H9 (cell line): ENCODE results near the gene NUP54. TPM values are rescaled to one million over a fixed set of nuclear protein-coding genes. Genes with fewer than 3 reads are reported as not detected.

Experiments used
- DNase-seq: peaks from one replicate; pipeline ENCODE4 v3.0.0-alpha.2; 2017
- H2AFZ ChIP-seq: one replicate; pipeline ENCODE4 v1.6.1; 2013; ENCODE audit warnings: mild to moderate bottlenecking, low read length, control low read depth, moderate library complexity
- H2AK5ac ChIP-seq: 2 replicates; pipeline ENCODE4 v1.6.1; 2013; ENCODE audit warnings: low read length, control low read depth, mixed read lengths; ENCODE audit not compliant: insufficient read length
- H2BK120ac ChIP-seq: one replicate; pipeline ENCODE4 v1.6.1; 2013; ENCODE audit warnings: low read depth, mild to moderate bottlenecking, low read length, control low read depth, inconsistent platforms; ENCODE audit not compliant: poor library complexity, severe bottlenecking
- H2BK12ac ChIP-seq: 2 replicates; pipeline ENCODE4 v1.6.1; 2013; ENCODE audit warnings: low read length, control low read depth, mixed read lengths, low read depth; ENCODE audit not compliant: insufficient read length
- H2BK15ac ChIP-seq: 2 replicates; pipeline ENCODE4 v1.6.1; 2013; ENCODE audit warnings: low read depth, low read length, control low read depth
- H2BK20ac ChIP-seq: one replicate; pipeline ENCODE4 v1.6.1; 2013; ENCODE audit warnings: low read depth, mild to moderate bottlenecking, low read length, control low read depth, inconsistent platforms; ENCODE audit not compliant: poor library complexity, severe bottlenecking
- H2BK5ac ChIP-seq: 2 replicates; pipeline ENCODE4 v1.6.1; 2013; ENCODE audit warnings: low read length, control low read depth, mixed read lengths; ENCODE audit not compliant: insufficient read length
- H3K14ac ChIP-seq: 2 replicates; pipeline ENCODE4 v1.6.1; 2013; ENCODE audit warnings: low read length, control low read depth; ENCODE audit not compliant: insufficient read depth
- H3K18ac ChIP-seq: 2 replicates; pipeline ENCODE4 v1.6.1; 2013; ENCODE audit warnings: low read depth, mild to moderate bottlenecking, mixed read lengths, low read length, control low read depth; ENCODE audit not compliant: insufficient read length
- H3K23ac ChIP-seq: 2 replicates; pipeline ENCODE4 v1.6.1; 2013; ENCODE audit warnings: low read length, control low read depth, mixed read lengths, low read depth; ENCODE audit not compliant: insufficient read length
- H3K23me2 ChIP-seq: 2 replicates; pipeline ENCODE4 v1.6.1; 2013; ENCODE audit warnings: low read depth, mild to moderate bottlenecking, mixed read lengths, low read length, control low read depth; ENCODE audit not compliant: insufficient read length, poor library complexity, severe bottlenecking
- H3K27ac ChIP-seq: 2 replicates; pipeline ENCODE4 v1.5.1; 2013; ENCODE audit warnings: low read length, control low read depth, mixed read lengths, low read depth; ENCODE audit not compliant: insufficient read length
- H3K27me3 ChIP-seq: 2 replicates; pipeline ENCODE4 v1.6.1; 2013; ENCODE audit warnings: low read length, control low read depth, inconsistent platforms; ENCODE audit not compliant: insufficient read depth
- H3K4ac ChIP-seq: 2 replicates; pipeline ENCODE4 v1.6.1; 2013; ENCODE audit warnings: low read depth, mild to moderate bottlenecking, control low read depth, inconsistent platforms, low read length, moderate library complexity
- H3K4me1 ChIP-seq: 2 replicates; pipeline ENCODE4 v1.6.1; 2013; ENCODE audit warnings: low read length, control low read depth, inconsistent platforms; ENCODE audit not compliant: insufficient read depth
- H3K4me2 ChIP-seq: 2 replicates; pipeline ENCODE4 v1.6.1; 2013; ENCODE audit warnings: low read length, control low read depth, mixed read lengths; ENCODE audit not compliant: insufficient read length, insufficient read depth
- H3K56ac ChIP-seq: 2 replicates; pipeline ENCODE4 v1.6.1; 2013; ENCODE audit warnings: low read depth, mild to moderate bottlenecking, mixed read lengths, low read length, control low read depth; ENCODE audit not compliant: insufficient read length
- H3K79me1 ChIP-seq: 2 replicates; pipeline ENCODE4 v1.6.1; 2013; ENCODE audit warnings: low read depth, mild to moderate bottlenecking, moderate library complexity, low read length, control low read depth, inconsistent platforms; ENCODE audit not compliant: insufficient read depth, poor library complexity, severe bottlenecking
- H3K79me2 ChIP-seq: 2 replicates; pipeline ENCODE4 v1.6.1; 2013; ENCODE audit warnings: low read length, control low read depth, inconsistent platforms; ENCODE audit not compliant: insufficient read depth
- H3K9ac ChIP-seq: 2 replicates; pipeline ENCODE4 v1.6.1; 2013; ENCODE audit warnings: low read length, control low read depth, mixed read lengths; ENCODE audit not compliant: insufficient read length; ENCODE audit errors: extremely low read depth
- H3K9me3 ChIP-seq: one replicate; pipeline ENCODE4 v1.6.1; 2013; ENCODE audit warnings: low read depth, low read length, inconsistent platforms; ENCODE audit not compliant: control insufficient read depth
- H3T11ph ChIP-seq: one replicate; pipeline ENCODE4 v1.6.1; 2013; ENCODE audit warnings: mild to moderate bottlenecking, low read length, control low read depth, inconsistent platforms
- H4K20me1 ChIP-seq: one replicate; pipeline ENCODE4 v1.6.1; 2013; ENCODE audit not compliant: control insufficient read depth, insufficient read length, insufficient read depth
- H4K5ac ChIP-seq: 2 replicates; pipeline ENCODE4 v1.6.1; 2013; ENCODE audit warnings: low read depth, mild to moderate bottlenecking, mixed read lengths, low read length, control low read depth; ENCODE audit not compliant: insufficient read length
- H4K8ac ChIP-seq: replicated peaks from 2 replicates; pipeline ENCODE4 v1.6.1; 2013; ENCODE audit warnings: low read length, control low read depth, mixed read lengths, low read depth; ENCODE audit not compliant: insufficient read length
- H4K91ac ChIP-seq: 2 replicates; pipeline ENCODE4 v1.6.1; 2013; ENCODE audit warnings: low read depth, mild to moderate bottlenecking, moderate library complexity, mixed read lengths, low read length, control low read depth; ENCODE audit not compliant: insufficient read length
- H3K27ac Mint-ChIP-seq, 3 experiments: 2 replicates in 2 of 3; 3 replicates in 1 of 3; pipeline ENCODE4 v1.8.0; 2020 to 2021; ENCODE audit warnings: mixed read lengths in 3 of 3, mild to moderate bottlenecking in 1 of 3, moderate library complexity in 1 of 3
- H3K27me3 Mint-ChIP-seq: 2 replicates; pipeline ENCODE4 v1.8.0; 2021; ENCODE audit warnings: low read depth, mild to moderate bottlenecking, moderate library complexity, mixed read lengths
- H3K36me3 Mint-ChIP-seq, 3 experiments: 2 replicates in 2 of 3; 3 replicates in 1 of 3; pipeline ENCODE4 v1.8.0; 2020 to 2021; ENCODE audit warnings: low read depth in 3 of 3, mixed read lengths in 3 of 3; ENCODE audit not compliant: insufficient read depth in 1 of 3
- H3K4me1 Mint-ChIP-seq, 2 experiments: 2 replicates each; pipeline ENCODE4 v1.8.0; 2020; ENCODE audit warnings: mixed read lengths in 2 of 2
- H3K4me3 Mint-ChIP-seq, 2 experiments: 2 replicates in 1 of 2; 3 replicates in 1 of 2; pipeline ENCODE4 v1.8.0; 2020 to 2021; ENCODE audit warnings: mild to moderate bottlenecking in 2 of 2, mixed read lengths in 2 of 2, moderate library complexity in 1 of 2
- H3K9me3 Mint-ChIP-seq, 2 experiments: 2 replicates in 1 of 2; 3 replicates in 1 of 2; pipeline ENCODE4 v1.8.0; 2020; ENCODE audit warnings: mild to moderate bottlenecking in 2 of 2, mixed read lengths in 2 of 2, moderate library complexity in 1 of 2
- WGBS: extraction: QIAGEN DNeasy Blood & Tissue Kit; methylation state at CpG from one replicate; pipeline ENCODE4 v1.1.7; 2013; ENCODE audit warnings: missing lambda C conversion rate, low lambda C conversion rate, mixed read lengths; ENCODE audit not compliant: insufficient read length; ENCODE audit errors: extremely low coverage; 5-methylcytosine and 5-hydroxymethylcytosine counted together
- total RNA-seq: library from RNA; stranded (reverse); gene quantifications from 2 replicates; pipeline ENCODE4 v1.2.1, GENCODE V29; 2021
- TF ChIP-seq, protein P1 (sequence below): fragments of 200-600 bp; sonication (generic); conservative IDR thresholded peaks from 3 replicates; pipeline ENCODE4 v1.8.0; 2021; ENCODE audit warnings: antibody characterized with exemption, mild to moderate bottlenecking

Gene NUP54
- total RNA-seq, 1 experiment from 2014 or later = 129 TPM

DNA sequence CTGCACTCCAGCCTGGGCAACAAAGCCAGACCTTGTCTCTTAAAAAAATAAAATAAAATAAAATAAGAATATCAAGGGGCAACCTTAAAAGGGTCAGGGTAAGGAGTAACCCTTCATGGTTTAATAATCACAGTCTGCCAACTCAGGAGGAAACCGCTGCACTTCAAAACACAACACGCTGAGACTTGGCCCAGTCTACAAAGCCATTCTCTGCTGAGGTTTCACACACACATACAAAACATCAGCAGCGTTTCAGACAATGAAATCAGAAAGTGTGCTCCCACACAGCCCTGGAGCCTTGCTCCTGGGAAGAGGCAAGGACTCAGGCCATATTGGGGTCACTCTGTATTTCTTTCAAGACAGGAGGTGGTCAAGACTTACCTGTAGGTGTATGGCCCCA lies 47.1 kb upstream of the NUP54 start:
- Mint-ChIP-seq H3K27ac (no peak overlapping the region), H3K9me3 (peaks cover 8 to 23% of the 10 kb centered on the region in 2 experiments; a peak in 4 of 5 replicates), H3K4me3 (no peak overlapping the region), H3K36me3 (peaks cover 42 to 43% (median 42%) of the 10 kb centered on the region in 3 experiments), H3K27me3 (no peaks in the 10 kb centered on the region; the same call in 1 of the 2 replicates), H3K4me1 (peaks cover 21 to 22% of the 10 kb centered on the region in 2 experiments)
- Histone ChIP-seq H4K8ac (no peak overlapping the region), H3K27ac (no peak overlapping the region), H3K23me2 (no peaks in the 10 kb centered on the region), H4K5ac (no peak overlapping the region), H2AFZ (no peak overlapping the region), H4K20me1 (no peaks in the 10 kb centered on the region), H3K14ac (no peak overlapping the region), H2BK15ac (no peak overlapping the region), H4K91ac (no peak overlapping the region), H3K23ac (no peak overlapping the region), H3K18ac (no peak overlapping the region), H3K79me1 (peaks cover 7% of the 10 kb centered on the region), H3K9ac (no peak overlapping the region), H3K4me2 (no peak overlapping the region), H3K27me3 (no peaks in the 10 kb centered on the region), H2BK5ac (no peak overlapping the region), H3K4ac (no peak overlapping the region), H3T11ph (no peak overlapping the region), H3K4me1 (peaks cover 2% of the 10 kb centered on the region; the same call in 1 of the 2 replicates), H2BK12ac (no peak overlapping the region), H3K56ac (no peak overlapping the region), H2AK5ac (no peak overlapping the region), H3K79me2 (no peaks in the 10 kb centered on the region; the same call in 1 of the 2 replicates), H2BK120ac (no peak overlapping the region), H3K9me3 (peaks cover 5% of the 10 kb centered on the region), H2BK20ac (no peak overlapping the region)
- no peak for DNase-seq
- TF ChIP-seq, protein P1, sequence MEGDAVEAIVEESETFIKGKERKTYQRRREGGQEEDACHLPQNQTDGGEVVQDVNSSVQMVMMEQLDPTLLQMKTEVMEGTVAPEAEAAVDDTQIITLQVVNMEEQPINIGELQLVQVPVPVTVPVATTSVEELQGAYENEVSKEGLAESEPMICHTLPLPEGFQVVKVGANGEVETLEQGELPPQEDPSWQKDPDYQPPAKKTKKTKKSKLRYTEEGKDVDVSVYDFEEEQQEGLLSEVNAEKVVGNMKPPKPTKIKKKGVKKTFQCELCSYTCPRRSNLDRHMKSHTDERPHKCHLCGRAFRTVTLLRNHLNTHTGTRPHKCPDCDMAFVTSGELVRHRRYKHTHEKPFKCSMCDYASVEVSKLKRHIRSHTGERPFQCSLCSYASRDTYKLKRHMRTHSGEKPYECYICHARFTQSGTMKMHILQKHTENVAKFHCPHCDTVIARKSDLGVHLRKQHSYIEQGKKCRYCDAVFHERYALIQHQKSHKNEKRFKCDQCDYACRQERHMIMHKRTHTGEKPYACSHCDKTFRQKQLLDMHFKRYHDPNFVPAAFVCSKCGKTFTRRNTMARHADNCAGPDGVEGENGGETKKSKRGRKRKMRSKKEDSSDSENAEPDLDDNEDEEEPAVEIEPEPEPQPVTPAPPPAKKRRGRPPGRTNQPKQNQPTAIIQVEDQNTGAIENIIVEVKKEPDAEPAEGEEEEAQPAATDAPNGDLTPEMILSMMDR = no peak
- WGBS = no CpG with 5 or more reads among the region's 3 CpGs
